Coronary artery (tissue), 2 donors: ENCODE results near the gene CAMTA1.

ENCODE experiments used
- DNase-seq: peaks from one replicate; pipeline ENCODE4 v3.0.0-alpha.2; 2017; ENCODE audit warnings: low spot score
- H3K27ac ChIP-seq, 2 donors: fragments of 200-600 bp; sonication (generic); one replicate each; pipeline ENCODE4 v1.5.1; 2016 to 2019
- H3K4me3 ChIP-seq: fragments of 200-600 bp; sonication (generic); 2 replicates; pipeline ENCODE4 v1.5.1; 2016; ENCODE audit warnings: mild to moderate bottlenecking, moderate library complexity
- CTCF ChIP-seq: fragments of 200-600 bp; sonication (generic); IDR thresholded peaks from one replicate; pipeline ENCODE4 v1.5.1; 2019; ENCODE audit warnings: antibody characterized with exemption

Gene CAMTA1

GRCh38 chr1:7019510-7019909, 234.3 kb downstream of the CAMTA1 start:
- TF ChIP-seq CTCF = no peak
- Histone ChIP-seq H3K27ac (no peak overlapping the region), H3K4me3 (no peak overlapping the region)
- DNase-seq = no peak

- no peak overlapping the region for H3K4me3 ChIP-seq
- TF ChIP-seq CTCF = no peak
- no peak for DNase-seq
- no peak overlapping the region for H3K27ac ChIP-seq
Measured at GRCh38 chr1:7022058-7022457, 236.8 kb downstream of the CAMTA1 start.

GRCh38 chr1:7025013-7025412, 239.8 kb downstream of the CAMTA1 start:
- no peak overlapping the region for H3K4me3 ChIP-seq
- TF ChIP-seq CTCF = no peak
- no peak for DNase-seq
- no peak overlapping the region for H3K27ac ChIP-seq

GRCh38 chr1:7026169-7026568, 240.9 kb downstream of the CAMTA1 start:
- no peak overlapping the region for H3K27ac ChIP-seq
- DNase-seq = no peak
- no peak overlapping the region for H3K4me3 ChIP-seq
- no peak for TF ChIP-seq CTCF

GRCh38 chr1:7032992-7033391, 247.7 kb downstream of the CAMTA1 start:
- no peak for DNase-seq
- no peak for TF ChIP-seq CTCF
- no peak overlapping the region for H3K27ac ChIP-seq
- H3K4me3 ChIP-seq = no peak overlapping the region

- no peak for TF ChIP-seq CTCF
- Histone ChIP-seq H3K27ac (no peak overlapping the region), H3K4me3 (no peak overlapping the region)
- DNase-seq = no peak
Measured at GRCh38 chr1:7036386-7036785, 251.1 kb downstream of the CAMTA1 start.

GRCh38 chr1:7039590-7040220, 254.5 kb downstream of the CAMTA1 start:
- H3K4me3 ChIP-seq = no peak overlapping the region
- no peak for TF ChIP-seq CTCF
- no peak overlapping the region for H3K27ac ChIP-seq
- no peak for DNase-seq
